HG02938 (cell line): ENCODE measurements around the gene MBOAT1.
"Not testable (repeated sequence)": the region's sequence is repeated elsewhere in the genome, so short reads cannot be mapped to it uniquely, and the experiment has no call there.

Experiments used
- ATAC-seq: cut with Tn5 transposase; IDR thresholded peaks from one replicate; pipeline ENCODE4 v1.9.1; 2021; ENCODE audit warnings: mild to moderate bottlenecking, moderate library complexity; ENCODE audit not compliant: unreplicated experiment

Gene MBOAT1

GRCh38 chr6:20142866-20143265, 69.4 kb downstream of the MBOAT1 start:
- ATAC-seq: no peak

DNA sequence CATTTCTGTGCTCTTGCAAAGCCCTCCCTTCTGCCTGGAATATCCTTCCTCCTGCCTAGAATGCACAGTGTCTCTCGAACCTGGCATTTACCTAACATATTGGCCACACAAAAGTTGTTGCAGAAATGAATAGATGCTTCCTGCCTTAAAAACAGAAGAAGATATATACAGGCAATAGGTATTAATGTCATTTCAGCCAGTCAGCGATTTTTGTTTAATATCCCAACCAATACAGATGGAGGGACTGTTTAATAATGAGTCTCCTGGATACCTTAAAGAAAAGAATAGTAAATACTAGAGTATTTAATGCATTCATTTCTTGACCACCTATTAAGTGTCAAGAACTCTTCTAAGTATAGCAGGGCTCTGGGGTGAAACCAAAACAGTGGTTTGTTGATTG, 70.3 kb downstream of the MBOAT1 start:
- no peak for ATAC-seq

DNA sequence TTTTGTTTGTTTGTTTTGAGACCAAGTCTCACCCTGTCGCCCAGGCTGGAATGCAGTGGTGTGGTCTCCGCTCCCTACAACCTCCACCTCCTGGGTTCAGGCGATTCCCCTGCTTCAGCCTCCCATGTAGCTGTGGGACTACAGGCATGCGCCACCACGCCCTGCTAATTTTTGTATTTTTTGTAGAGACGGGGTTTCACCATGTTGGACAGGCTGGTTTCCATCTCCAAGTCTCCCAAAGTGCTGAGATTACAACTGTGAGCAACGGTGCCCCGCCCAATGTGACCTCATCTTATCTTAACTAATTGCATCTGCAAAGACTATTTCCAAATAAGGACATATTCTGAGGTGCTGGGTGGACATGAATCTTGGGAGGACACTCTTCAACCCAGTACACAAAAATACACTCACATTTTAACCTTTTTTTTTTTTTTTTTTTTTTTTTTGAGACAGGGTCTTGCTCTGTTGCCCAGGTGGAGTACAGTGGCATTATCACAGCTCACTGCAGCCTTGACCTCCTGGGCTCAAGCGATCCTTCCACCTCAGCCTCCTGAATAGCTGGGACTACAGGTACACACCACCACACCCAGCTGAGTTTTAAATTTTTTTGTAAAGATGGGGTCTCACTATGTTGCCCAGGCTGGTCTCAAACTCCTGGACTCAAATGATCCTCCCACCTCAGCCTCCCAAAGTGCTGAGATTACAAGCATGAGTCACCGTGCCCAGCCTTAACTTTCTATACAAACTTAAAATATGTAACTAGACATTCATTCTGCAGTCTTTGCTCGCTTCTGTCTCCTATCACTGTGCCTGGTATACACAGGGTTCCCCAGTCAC, 72.9 kb downstream of the MBOAT1 start:
- ATAC-seq: not testable (repeated sequence)

- no peak for ATAC-seq
Measured at GRCh38 chr6:20137837-20138236, 74.4 kb downstream of the MBOAT1 start.

DNA sequence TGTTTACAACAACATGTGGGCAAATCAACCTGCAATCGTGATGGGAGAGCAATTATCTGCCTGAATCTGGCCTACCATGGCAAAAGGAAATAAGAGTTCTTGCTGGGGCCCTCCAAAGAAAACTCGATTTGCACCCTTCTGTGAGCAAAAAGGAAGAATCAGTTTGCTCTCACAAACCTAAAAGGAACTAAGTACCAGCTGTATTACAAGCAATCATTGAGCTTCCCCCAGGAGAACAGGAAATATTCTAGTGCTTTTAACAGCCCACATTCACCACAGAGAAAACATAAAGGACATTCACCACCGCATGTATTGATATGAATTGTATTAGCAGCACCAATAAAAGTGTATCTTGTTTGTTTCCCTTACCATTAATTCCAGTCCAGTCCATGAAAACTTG, 75.0 kb downstream of the MBOAT1 start:
- ATAC-seq: no peak

DNA sequence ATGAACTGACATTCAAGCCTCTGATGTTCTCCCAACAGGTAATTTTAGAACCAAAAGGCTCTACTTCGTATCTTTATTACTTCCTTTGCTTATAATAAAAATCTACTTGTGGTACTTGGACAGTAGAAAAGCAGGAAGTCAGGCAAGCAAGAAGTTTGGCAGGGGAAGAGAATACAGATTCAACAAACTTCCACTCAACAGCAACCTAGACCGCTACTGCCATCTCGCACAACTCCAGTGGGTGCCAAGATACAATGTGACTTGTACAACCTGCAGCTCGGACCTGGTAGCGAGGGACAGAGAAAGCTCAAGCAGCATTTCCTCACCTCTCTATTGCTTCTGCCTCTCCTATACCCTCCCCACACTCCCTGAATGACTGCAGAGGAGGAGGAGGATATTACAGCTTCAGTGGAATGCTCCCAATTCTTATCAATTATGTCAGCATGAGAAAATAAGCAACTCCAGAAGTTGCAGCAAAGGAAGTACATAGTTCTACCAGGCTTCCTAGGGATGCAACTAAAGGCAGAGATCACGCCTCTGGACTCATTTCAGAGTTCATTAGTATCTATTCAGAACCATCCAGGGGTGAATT, 76.5 kb downstream of the MBOAT1 start:
- ATAC-seq: no peak

GRCh38 chr6:20134613-20135012, 77.7 kb downstream of the MBOAT1 start:
- ATAC-seq: no peak

DNA sequence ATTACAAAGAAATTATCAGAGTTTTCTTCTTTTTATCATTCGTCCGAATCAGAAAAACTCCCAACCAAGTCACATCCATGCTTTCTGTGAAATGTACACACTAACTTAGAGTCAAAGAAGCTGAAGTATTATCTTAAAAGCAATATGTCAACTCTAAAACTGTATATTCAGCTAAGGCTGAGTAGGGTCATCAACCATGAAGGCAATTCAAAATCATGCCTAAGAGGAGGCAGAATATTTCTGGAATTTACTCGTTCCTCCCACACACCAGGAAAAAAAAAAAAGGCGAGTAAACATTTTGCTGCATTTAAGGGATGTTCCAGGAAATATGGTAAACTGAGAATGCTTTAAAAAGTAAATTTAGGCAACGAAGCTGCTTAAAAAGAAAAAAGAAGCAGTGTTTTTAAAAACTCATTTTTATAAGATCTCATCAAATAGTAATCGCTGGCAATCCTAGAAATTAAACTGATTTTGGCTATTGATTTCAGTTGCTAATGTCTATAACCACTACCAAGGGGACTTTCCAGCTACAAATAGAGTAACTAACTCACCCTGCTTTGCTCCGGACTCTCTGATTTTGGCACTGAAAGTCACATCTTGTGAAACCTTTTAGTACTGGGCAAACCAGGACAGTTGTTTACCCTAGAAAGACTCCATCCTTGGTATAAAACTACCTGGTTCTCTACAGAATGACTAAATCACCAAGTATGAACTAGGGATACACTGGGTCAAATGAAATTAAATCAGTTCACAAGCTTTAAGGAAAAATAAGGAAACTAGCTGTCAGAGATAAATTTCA, 82.8 kb downstream of the MBOAT1 start:
- ATAC-seq: no peak

- no peak for ATAC-seq
Measured at GRCh38 chr6:20128018-20128417, 84.3 kb downstream of the MBOAT1 start.

DNA sequence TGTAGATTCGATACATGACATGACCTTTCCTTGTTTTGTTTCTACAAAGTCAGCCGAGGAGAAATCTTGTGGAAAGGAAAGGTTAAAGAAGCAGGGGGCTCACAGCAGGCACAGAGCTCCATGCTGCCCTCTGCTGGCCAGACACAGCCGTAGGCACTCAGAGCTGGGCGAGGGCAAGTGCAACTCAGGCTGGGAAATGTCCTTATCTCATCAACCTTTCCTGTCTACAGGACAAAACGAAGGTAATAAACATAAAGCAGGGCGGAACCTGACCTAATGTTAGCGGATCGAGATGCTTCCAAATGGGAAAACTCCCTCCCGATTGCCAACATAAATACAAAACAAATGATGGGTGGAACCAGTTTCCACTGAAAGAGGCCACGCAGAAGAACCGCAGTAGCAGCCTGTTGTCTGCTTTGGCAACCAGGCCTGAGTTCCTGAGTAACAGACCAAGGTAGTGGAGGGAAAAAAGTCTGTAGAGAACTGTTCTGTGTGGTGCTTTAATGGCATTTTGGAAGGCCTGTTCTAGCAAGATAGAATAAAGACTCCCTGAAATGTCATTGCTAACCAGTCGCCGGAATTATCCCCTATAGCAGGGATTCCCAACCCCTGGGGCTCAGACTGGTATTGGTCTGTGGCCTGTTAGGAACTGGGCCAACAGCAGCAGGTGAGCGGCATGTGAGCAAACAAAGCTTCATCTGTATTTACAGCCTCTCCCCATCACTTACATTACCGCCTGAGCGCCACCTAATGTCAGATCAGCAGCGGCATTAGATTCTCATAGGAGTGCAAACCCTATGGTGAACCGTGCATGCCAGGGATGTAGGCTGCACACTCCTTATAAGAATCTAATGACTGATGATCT, 85.2 kb downstream of the MBOAT1 start:
- ATAC-seq: peak; percentile 88

DNA sequence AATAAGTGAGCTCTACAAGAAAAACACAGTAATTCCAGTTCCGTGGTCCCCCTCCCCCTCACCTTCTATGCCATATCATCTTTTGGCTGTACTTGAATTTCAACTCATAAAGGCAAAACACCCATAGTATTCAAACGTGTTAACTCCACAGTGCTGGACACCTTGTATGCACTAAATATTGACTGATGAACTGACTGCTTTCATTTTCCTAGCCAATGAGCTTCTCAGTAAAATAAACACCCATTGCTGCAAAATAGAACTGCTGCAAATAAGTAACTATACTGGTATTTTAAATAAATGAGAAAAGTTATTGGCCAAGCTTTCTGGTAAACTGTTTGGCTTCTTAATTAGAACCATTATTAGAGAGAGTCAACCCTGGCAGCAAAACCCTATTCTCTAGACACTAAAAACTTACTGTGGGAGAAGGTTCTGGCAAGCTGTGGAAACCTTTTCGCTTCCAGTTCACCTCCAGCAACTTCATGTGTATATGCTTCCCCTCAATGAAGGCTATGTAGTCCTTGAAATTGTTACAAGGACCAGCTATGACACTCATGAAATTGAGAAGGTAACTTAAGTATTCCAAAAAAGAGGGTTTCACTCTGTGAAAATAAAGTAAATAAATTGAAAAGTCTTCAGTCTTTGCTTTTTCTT, 86.0 kb downstream of the MBOAT1 start:
- no peak for ATAC-seq

DNA sequence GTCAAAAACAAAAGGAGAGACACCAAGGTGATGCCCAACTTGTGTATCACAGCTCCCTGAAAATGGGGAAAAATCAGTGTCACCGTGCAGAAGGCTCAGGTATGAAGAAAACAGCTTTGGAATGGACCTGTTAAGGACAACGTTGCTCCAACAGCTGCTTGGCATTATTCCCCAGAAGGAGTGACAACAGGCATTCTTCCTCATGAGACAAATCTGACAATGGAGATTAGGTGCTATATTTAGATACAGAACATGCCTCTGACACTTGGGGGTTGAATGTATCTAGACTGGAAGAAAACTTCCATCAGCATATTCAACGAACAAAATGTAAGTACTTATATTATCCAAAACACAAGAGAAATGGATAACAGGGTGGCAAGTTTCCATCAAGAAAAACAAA, 87.7 kb downstream of the MBOAT1 start:
- ATAC-seq: no peak

GRCh38 chr6:20119485-20119884, 92.8 kb downstream of the MBOAT1 start:
- no peak for ATAC-seq

GRCh38 chr6:20118892-20119291, 93.4 kb downstream of the MBOAT1 start:
- no peak for ATAC-seq

DNA sequence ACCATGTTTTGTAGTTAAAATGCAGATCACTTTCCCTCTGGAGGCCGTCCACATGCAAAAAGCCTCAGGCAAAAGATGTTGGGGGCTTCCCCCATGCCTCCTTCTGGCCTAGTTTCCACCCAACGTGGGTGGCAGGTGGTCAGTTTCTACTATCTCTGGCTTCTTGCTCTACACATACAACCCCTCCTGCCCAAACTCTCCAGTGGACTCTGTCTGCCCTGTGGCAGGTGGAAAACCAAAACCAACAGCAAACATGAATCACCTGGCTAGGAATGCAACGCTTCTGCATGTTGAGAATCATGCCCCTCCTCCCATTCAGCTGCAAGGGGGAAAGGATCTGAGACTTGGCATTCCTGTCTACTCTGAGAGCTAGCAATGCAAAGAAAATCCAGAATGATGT, 94.8 kb downstream of the MBOAT1 start:
- no peak for ATAC-seq

- ATAC-seq: no peak
Measured at GRCh38 chr6:20116792-20117191, 95.5 kb downstream of the MBOAT1 start.

DNA sequence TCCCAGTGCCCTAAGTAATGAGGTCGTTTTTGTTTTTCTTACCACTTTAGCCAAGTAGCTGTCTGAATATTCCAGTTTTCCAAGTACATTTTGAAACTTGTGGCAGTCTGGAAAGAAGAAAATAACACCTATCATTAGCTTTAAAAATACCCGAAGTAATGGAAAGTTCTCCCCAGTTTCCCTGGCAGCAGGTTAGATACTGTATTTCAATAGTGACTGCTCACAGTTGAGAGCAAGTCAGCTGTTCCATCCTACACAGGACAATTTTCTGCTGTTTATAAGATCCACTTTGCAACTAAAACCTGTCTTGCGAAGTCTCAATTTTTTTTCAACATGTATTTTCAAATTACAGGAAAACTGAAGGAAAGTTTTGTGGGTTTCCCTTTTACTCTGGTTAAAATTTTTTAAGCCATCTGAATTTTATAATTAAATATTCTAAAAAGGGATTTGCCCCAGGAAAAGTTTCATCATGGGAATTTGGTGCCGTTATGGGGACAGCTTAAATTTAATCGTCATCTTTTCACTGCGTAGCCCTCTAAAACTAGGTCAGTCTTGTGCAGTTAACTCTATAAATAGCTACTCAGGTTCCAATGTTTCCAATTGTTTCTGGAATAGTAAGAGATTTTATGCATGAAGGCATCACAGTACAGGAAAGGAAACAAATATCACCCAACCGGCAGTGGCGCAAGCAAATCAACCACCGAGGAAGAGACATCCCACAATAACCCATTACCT, 96.9 kb downstream of the MBOAT1 start:
- ATAC-seq: no peak

GRCh38 chr6:20113649-20114224, 98.5 kb downstream of the MBOAT1 start:
- ATAC-seq: no peak

DNA sequence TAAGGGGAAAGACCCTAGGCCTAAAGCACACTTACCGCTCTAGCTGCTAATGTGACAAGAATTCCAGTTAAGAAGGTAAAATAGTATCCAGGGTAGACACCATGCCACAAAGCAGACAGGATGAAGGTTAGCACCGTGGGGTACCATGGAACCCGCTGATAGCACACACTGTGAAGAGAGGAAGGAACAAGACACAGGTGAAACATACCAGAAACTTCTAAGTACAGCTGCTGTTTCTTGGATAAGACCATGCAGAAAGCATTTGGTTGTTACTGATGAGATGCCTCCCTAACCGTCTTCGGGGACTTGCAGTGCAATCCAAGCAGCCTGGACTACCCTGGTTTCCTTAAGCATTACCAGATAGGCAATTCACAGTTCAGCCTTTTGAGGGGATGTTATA, 99.4 kb downstream of the MBOAT1 start:
- ATAC-seq: no peak
